Iris pigment epithelial cell (primary cell): Measurements from ENCODE around the gene SYNJ2.

Experiments
- DNase-seq: peaks from one replicate; pipeline ENCODE4 v3.0.0-alpha.2; 2011; ENCODE audit warnings: low read depth

The SYNJ2 gene

DNA sequence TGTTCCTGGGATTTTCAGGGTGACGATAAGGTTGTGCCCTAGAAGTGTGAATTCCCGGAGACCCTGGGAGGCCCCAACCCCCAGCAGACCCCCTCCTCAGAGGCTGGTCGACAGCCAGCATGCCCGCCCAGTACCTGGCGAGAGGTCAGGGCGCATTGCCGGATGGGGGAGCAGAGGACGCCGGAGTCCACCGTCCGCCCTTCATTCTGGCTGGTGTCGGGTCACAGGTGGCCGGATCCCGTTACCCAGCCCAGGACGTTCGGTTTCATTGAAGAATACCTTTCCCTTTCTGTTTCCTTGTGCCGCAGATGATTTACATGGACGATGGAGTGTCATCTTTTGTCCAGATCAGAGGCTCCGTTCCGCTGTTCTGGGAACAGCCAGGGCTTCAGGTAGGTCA is 61.3 kb downstream of the SYNJ2 start:
- no peak for DNase-seq

GRCh38 chr6:158043586-158044524 is 62.2 kb downstream of the SYNJ2 start:
- no peak for DNase-seq

GRCh38 chr6:158044525-158044888 is 62.8 kb downstream of the SYNJ2 start:
- DNase-seq = no peak

DNA sequence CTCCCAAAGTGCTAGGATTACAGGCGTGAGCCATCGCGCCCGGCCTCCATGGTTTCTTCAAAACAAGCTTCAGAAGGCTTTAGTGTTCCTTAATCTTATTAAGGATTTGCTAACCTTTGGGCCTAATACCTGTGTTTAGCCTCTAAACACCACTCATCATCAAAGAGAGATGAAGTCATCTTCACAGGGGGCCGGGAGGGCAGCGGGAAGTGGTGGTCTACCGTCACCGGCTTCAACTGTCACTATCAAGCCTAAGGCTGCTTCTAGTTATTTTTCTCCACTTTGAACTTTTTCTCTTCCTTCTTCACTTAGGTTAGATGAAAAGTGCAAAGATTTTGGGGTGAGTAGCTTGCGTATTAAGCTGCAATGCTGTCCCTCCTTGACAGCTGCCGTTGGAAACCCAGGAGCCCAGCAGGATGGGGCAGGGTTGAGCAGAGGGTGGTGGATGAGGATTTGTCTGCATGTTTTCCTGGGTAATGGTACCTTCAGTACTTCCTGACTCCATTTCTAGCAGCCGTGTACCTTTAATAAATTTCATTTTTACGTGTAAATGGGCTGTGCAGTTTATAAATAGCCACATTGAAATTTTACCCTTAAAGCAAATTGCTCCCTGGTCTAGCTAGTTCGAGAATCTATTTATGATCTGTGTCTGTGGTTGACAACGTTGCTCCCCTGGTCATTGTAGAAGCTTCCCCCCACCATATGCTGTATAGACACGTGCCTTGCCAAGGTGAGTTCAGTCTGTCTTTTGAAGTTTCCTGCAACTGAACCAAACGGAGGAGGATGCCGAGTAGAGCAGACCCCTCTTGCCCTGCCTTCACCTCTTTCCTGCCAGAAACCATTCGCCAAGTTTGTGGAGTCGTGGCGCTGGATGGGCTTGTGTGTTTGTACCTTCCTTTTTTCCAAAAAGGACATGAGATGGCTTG is 64.8 kb downstream of the SYNJ2 start:
- peak; percentile 49 for DNase-seq

DNA sequence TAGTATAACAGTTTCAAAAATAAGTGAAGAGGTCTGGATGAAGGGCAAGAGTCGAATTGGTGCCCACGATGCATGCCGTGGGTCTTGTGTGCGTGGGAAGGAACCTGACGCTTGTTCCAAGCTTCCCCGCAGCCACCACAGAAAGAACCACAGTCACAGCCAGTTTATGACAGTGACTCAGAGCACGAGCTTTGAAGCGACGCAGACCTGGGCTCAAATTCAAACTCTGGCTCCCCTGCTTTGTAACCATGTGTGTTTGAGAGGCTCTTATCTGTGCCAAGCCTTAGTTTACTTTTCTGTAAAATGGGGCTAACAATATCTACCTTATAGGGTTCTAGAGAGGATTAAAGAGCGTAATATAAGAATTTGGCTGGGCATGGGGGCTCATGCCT is 65.5 kb downstream of the SYNJ2 start:
- DNase-seq = no peak

- DNase-seq = no peak
These were observed 66.1 kb downstream of the SYNJ2 start for GRCh38 chr6:158047563-158048323.

GRCh38 chr6:158048589-158048988 is 66.9 kb downstream of the SYNJ2 start:
- no peak for DNase-seq

DNA sequence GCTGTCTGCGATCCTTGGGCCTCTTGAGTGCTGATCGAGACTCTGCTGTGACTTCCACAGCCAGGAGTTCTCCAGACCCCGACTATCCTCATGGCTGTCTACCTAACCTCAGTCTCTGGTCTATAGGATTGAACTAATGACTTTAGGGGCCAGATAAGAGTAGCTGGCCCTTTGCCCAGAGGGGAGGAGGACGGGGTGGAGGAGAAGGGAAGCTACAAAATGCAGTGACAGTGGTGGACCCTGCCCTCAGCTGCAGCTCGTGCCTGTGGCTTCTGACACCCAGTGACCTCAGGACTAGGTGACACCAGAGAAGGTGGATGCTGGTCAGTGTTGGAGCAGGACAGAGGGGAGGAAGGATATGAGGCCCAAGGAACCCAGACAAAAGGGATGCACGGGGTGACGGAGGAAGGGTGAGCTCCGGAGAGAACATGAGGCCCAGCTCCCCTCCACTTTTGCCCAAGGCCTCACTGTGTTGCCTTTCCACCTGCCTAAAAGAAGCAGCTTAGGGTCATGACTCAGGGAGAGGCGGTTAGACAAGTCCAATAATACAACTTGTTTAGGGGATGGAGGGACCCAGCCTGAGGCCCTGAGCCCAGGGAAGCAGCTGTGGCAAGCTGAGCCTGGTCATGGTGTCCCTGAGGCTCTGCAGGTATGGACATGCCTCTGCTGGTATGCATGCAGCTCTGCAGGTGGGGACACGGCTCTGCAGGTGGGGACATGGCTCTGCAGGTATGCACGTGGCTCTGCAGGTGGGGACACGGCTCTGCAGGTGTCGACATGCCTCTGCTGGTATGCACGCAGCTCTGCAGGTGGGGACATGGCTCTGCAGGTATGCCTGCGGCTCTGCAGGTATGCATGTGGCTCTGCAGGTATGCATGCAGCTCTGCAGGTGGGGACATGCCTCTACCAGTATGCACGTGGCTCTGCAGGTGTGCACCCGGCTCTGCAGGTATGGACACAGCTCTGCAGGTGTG is 67.7 kb downstream of the SYNJ2 start:
- DNase-seq = no peak

- no peak for DNase-seq
These were observed 68.6 kb downstream of the SYNJ2 start for GRCh38 chr6:158050107-158050735.

DNA sequence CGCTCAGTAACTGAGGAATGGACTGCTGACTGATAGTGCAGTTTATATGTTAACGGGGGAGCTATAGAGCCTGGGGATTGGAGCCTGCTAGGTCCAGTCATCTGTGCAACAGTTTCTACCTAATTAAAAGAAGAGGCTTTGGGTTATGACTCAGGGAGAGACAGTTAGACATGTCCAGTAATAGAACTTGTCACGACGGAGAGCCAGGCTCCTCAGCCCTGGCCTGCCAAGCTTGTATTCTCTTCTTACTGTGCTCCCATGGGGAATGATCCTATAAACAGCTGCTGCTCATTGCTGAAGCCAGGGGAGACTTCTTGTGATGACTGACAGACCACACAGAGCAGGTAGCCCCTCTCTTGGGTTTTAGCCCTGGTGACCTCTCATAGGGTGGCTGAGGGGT is 69.3 kb downstream of the SYNJ2 start:
- DNase-seq = no peak

GRCh38 chr6:158051968-158052367 is 70.3 kb downstream of the SYNJ2 start:
- no peak for DNase-seq

GRCh38 chr6:158053377-158054313 is 72.0 kb downstream of the SYNJ2 start:
- no peak for DNase-seq

DNA sequence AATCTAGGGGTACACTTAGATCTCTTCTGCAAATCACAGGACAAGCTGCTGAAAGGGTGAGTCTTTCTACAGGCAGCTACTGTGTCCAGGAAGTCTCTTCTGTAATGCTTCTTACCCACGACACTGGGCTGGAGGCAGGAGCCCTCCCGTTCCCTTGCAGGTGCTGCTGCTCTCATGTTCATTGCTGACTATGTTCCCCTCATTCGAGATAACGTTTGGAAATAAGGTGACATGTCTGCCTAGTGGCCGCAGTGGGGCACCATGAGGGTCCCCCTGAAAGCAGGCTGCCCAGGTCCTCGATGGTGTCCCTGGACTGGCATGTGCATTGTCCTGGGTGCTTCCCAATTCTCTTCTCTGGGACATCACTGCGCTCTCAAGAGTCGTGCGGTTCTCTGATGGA is 74.7 kb downstream of the SYNJ2 start:
- no peak for DNase-seq

- no peak for DNase-seq
These were observed 75.1 kb downstream of the SYNJ2 start for GRCh38 chr6:158056804-158057203.

DNA sequence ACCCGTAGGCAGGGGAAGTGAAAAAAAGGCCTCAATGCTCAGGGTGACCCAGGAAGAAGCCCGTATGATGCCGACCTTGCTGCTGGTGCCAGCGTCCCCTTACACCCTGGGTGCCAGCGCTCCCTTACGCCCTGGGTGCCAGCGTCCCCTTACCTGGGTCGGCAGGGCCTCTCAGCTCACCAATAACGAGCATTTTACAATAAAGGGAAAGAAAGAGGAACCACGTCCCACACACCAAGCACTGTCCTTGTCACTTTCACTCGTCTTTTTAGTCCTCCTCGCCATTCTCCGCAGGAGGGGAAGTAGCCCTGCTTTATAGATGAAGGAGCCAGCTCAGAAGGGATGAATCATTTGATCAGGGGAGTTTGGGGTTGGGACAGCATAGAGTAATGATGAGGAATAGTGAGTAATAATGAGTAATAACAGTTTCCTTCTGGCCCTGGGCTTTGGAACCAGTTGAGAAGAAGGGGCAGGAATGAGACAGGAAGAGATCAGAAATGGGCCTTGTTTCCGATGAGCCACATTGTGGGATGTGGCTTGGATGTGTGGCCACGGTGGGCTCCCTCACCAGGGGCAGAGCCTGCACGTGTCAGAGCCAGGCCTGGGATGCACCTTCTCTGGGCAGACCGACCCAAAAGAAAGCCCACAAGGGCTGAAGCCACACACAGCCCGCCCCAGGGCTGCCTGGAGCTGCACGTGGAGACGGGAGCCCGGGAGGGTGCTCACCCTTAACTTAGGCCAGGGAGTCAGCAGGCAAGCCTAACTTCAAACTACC is 75.7 kb downstream of the SYNJ2 start:
- peak; percentile 94 for DNase-seq

DNA sequence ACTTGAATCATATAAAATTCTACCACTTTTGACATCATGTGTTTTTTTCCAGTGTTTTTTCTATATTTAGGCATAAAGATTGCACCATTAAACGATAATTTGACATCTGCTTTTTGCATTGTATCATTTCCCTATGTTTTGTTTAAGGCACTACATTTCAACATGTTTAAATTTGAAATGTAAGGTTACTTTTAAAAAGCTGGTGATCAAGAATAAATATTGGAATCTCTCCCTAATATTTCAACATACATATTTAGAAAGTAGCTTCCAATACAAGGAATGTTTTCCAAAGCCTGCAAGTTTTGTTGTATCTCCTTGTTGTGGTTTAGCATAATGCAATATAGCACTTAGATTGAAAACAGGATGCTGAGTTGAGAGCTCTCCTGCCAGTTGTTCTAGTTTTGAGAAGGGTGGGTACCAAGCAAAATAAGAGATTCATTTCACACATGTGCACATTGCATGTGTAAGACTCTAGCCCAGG is 76.5 kb downstream of the SYNJ2 start:
- no peak for DNase-seq

DNA sequence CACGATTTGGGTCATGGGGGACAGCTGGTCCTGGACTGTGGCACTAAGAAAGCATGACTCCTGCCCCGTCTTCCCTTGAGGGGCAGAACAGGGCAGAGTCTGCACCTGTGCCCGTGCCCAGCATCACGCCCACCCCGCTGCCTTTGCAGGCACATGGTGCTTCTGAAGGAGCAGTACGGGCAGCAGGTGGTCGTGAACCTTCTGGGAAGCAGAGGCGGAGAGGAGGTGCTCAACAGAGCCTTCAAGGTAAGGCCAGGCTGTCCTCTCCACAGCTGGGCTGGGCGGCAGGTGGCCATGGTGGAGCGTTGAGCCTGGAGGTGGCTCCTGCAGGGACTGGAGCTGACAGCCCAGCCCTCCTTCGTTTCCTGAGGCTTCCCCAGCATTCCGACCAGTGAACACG is 77.4 kb downstream of the SYNJ2 start:
- no peak for DNase-seq
